Panc1 (cell line): ENCODE measurements around the gene MPL.

ENCODE experiments used
- POLR2AphosphoS5 ChIP-seq: IDR thresholded peaks from 2 replicates; pipeline ENCODE4 v1.6.1; 2012; ENCODE audit warnings: mild to moderate bottlenecking, low read depth, low read length, moderate library complexity
- SIN3A ChIP-seq: IDR thresholded peaks from 2 replicates; pipeline ENCODE4 v1.6.1; 2012; ENCODE audit warnings: low read depth, mild to moderate bottlenecking, low read length, moderate library complexity, borderline replicate concordance; ENCODE audit not compliant: insufficient read depth
- TF ChIP-seq, protein P1 (sequence below): fragments of 450-650 bp; IDR thresholded peaks from 2 replicates; pipeline ENCODE4 v1.5.1; 2017; ENCODE audit warnings: mild to moderate bottlenecking

DNA sequence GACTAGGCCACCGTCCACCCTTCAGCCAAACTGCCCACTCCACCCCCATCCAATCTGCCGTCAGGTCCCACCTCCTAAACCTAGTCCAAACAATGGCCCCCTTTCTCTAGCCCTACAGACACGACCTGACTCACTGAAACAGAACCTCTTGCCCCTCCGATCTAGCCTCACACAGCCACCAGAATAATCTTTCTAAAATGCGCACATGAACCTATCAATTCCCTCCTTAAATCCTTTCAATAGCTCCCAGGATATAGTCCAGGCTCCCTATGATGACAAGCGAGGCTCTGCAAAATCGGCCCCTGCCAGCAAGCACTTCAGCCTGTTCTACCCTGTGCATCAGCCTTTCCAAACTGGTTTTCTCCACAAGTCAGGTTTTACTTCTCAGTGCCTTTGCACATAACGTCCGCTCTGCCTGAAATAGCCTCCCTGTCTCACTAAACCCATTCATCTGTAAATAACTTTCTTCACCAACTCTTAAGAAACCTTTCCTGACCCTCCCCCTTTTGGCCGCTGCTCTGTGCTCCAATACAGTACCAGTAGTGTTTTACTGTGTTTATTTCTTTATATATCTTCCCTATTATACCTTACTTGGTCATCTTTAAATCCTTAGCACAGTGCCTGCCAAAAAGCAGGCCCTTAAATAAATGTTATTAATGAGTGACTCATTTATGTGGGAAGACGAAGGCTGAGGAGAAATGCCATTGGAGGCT, 12.1 kb downstream of the MPL start:
- TF ChIP-seq, protein P1, sequence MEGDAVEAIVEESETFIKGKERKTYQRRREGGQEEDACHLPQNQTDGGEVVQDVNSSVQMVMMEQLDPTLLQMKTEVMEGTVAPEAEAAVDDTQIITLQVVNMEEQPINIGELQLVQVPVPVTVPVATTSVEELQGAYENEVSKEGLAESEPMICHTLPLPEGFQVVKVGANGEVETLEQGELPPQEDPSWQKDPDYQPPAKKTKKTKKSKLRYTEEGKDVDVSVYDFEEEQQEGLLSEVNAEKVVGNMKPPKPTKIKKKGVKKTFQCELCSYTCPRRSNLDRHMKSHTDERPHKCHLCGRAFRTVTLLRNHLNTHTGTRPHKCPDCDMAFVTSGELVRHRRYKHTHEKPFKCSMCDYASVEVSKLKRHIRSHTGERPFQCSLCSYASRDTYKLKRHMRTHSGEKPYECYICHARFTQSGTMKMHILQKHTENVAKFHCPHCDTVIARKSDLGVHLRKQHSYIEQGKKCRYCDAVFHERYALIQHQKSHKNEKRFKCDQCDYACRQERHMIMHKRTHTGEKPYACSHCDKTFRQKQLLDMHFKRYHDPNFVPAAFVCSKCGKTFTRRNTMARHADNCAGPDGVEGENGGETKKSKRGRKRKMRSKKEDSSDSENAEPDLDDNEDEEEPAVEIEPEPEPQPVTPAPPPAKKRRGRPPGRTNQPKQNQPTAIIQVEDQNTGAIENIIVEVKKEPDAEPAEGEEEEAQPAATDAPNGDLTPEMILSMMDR, result no peak
- no peak for TF ChIP-seq SIN3A
- TF ChIP-seq POLR2AphosphoS5, result 0 out of 2 replicates have a peak, but pooled peaks have one; percentile 13
